Astrocyte (in vitro differentiated cells and primary cell): ENCODE measurements around the gene HLA-F.

Experiments used
- EZH2 ChIP-seq: IDR thresholded peaks from 2 replicates; pipeline ENCODE4 v1.6.1; 2012; ENCODE audit warnings: mild to moderate bottlenecking, low read length, inconsistent platforms; ENCODE audit not compliant: insufficient read depth
- TF ChIP-seq, protein P1 (sequence below): IDR thresholded peaks from 2 replicates; pipeline ENCODE4 v1.5.1; 2011; ENCODE audit warnings: low read depth, mild to moderate bottlenecking, inconsistent platforms, low read length, moderate library complexity; ENCODE audit not compliant: insufficient read depth

DNA sequence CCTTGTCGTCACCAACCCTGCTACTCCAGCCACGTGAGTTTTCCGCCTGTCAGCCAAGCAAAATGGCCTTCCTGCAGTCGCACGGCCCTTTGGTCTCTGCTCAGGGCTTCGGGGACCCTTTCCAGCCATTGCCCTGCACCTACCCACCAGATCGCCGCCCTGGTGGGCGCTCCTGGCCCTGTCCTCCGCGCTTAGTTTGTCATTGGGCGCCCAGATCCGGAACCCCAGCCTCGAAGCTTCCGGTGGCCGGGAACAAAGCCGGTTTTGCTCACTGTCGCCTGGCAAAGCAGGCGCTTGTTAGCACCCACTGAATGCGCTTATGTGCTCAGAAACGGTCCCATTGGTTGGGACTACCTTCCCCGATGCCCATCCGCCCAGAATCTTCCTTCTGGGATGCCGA is 42.8 kb upstream of the HLA-F start:
- TF ChIP-seq, protein P1, sequence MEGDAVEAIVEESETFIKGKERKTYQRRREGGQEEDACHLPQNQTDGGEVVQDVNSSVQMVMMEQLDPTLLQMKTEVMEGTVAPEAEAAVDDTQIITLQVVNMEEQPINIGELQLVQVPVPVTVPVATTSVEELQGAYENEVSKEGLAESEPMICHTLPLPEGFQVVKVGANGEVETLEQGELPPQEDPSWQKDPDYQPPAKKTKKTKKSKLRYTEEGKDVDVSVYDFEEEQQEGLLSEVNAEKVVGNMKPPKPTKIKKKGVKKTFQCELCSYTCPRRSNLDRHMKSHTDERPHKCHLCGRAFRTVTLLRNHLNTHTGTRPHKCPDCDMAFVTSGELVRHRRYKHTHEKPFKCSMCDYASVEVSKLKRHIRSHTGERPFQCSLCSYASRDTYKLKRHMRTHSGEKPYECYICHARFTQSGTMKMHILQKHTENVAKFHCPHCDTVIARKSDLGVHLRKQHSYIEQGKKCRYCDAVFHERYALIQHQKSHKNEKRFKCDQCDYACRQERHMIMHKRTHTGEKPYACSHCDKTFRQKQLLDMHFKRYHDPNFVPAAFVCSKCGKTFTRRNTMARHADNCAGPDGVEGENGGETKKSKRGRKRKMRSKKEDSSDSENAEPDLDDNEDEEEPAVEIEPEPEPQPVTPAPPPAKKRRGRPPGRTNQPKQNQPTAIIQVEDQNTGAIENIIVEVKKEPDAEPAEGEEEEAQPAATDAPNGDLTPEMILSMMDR = no peak
- no peak for TF ChIP-seq EZH2
